Measurements from ENCODE around the gene MBLAC1. TPM values are rescaled to one million over a fixed set of nuclear protein-coding genes. Genes with fewer than 3 reads are reported as not detected.

MBLAC1 gene
- total and polyA plus RNA-seq, 10 of the 15 experiments (the other 5 are each of a cell fraction or from before 2014, with no cell fraction given): 0.24 to 3.2 (median 1.8) TPM; not detected in 1

- TF ChIP-seq ZNF592 (IDR thresholded peaks at IDR 0.05) (no peak), RFX5 (IDR thresholded peaks at IDR 0.05; ENCODE audit: low read depth, low read length) (no peak), ZBTB4 (CRISPR knock-in tag; IDR thresholded peaks at IDR 0.05) (no peak), RAD51 (IDR thresholded peaks at IDR 0.05) (no peak), NR2C2 (IDR thresholded peaks at IDR 0.05; ENCODE audit: borderline replicate concordance, control insufficient read depth, insufficient read length, low read depth) (no peak)
Observed at GRCh38 chr7:100082978-100083377, 43.8 kb upstream of the MBLAC1 start (continued).

All from GM12878 (cell line).